HepG2 (cell line): ENCODE measurements around the gene PIK3C2B. TPM values are rescaled to one million over a fixed set of nuclear protein-coding genes. Genes with fewer than 3 reads are reported as not detected.

Source experiments
- CREB1 ChIP-seq, 2 experiments: fragments of 450-650 bp in 1 of 2; IDR thresholded peaks; 2 replicates each; pipeline ENCODE4 v1.6.1; 2016 to 2017; ENCODE audit warnings: control low read depth in 1 of 2, mild to moderate bottlenecking in 1 of 2, missing compliant biosample characterization in 1 of 2, missing genetic modification characterization in 1 of 2
- FLYWCH1 ChIP-seq: sonication (generic); formaldehyde crosslinking; IDR thresholded peaks from 2 replicates; pipeline ENCODE4 v1.8.1; 2023; ENCODE audit warnings: mild to moderate bottlenecking, missing genetic modification reagents
- FOXP1 ChIP-seq, 2 experiments: fragments of 450-650 bp in 1 of 2; IDR thresholded peaks; 2 replicates each; pipeline ENCODE4 v1.6.1; 2017 to 2018; ENCODE audit warnings: antibody characterized with exemption in 1 of 2
- KAT8 ChIP-seq: IDR thresholded peaks from 2 replicates; pipeline ENCODE4 v1.6.1; 2016; ENCODE audit warnings: missing genetic modification reagents, missing compliant biosample characterization
- KDM5A ChIP-seq: fragments of 200-600 bp; sonication (generic); IDR thresholded peaks from 2 replicates; pipeline ENCODE4 v1.7.0; 2018; ENCODE audit warnings: antibody characterized with exemption, mild to moderate bottlenecking, low read length, borderline replicate concordance
- KLF12 ChIP-seq: sonication (generic); formaldehyde crosslinking; IDR thresholded peaks from 2 replicates; pipeline ENCODE4 v1.4.0; 2020; ENCODE audit warnings: missing genetic modification reagents, borderline replicate concordance
- MBNL3 ChIP-seq: fragments of 250-450 bp; sonication (Bioruptor Pico); conservative IDR thresholded peaks from 2 replicates; pipeline ENCODE4 v1.8.0; 2022; ENCODE audit warnings: mild to moderate bottlenecking, inconsistent platforms
- MXI1 ChIP-seq: IDR thresholded peaks from 3 replicates; pipeline ENCODE4 v1.6.1; 2012; ENCODE audit warnings: low read depth, low read length, inconsistent platforms, borderline replicate concordance
- ONECUT2 ChIP-seq: sonication (generic); formaldehyde crosslinking; IDR thresholded peaks from 2 replicates; pipeline ENCODE4 v1.4.0; 2020; ENCODE audit warnings: missing genetic modification reagents
- PPARG ChIP-seq: conservative IDR thresholded peaks from 2 replicates; pipeline ENCODE4 v1.6.1; 2016; ENCODE audit warnings: missing biosample characterization, missing genetic modification reagents
- SAFB2 ChIP-seq: sonication (generic); formaldehyde crosslinking; IDR thresholded peaks from 2 replicates; pipeline ENCODE4 v1.5.1; 2020; ENCODE audit warnings: missing genetic modification reagents, low read depth, mild to moderate bottlenecking, borderline replicate concordance
- SATB2 ChIP-seq: sonication (generic); formaldehyde crosslinking; IDR thresholded peaks from 2 replicates; pipeline ENCODE4 v1.5.0; 2020; ENCODE audit warnings: missing genetic modification reagents
- TP53 ChIP-seq: sonication (generic); formaldehyde crosslinking; conservative IDR thresholded peaks from 2 replicates; pipeline ENCODE4 v1.4.0; 2020; ENCODE audit warnings: missing genetic modification reagents
- U2AF1 ChIP-seq: fragments of 200-400 bp; formaldehyde crosslinking; optimal IDR thresholded peaks from 2 replicates; pipeline ENCODE3; 2017; ENCODE audit warnings: mild to moderate bottlenecking, low read depth, low read length
- ZBTB21 ChIP-seq: sonication (generic); formaldehyde crosslinking; IDR thresholded peaks from 2 replicates; pipeline ENCODE4 v1.4.0; 2020; ENCODE audit warnings: missing genetic modification reagents
- ZNF10 ChIP-seq: sonication (generic); formaldehyde crosslinking; IDR thresholded peaks from 2 replicates; pipeline ENCODE4 v1.4.0; 2020; ENCODE audit warnings: mild to moderate bottlenecking, low read depth, missing genetic modification reagents, borderline replicate concordance
- ZNF143 ChIP-seq: sonication (generic); formaldehyde crosslinking; IDR thresholded peaks from 2 replicates; pipeline ENCODE4 v1.4.0; 2020; ENCODE audit warnings: missing genetic modification reagents
- ZNF331 ChIP-seq: sonication (generic); formaldehyde crosslinking; IDR thresholded peaks from 2 replicates; pipeline ENCODE4 v1.4.0; 2020; ENCODE audit warnings: missing genetic modification reagents
- ZNF549 ChIP-seq: sonication (generic); formaldehyde crosslinking; IDR thresholded peaks from 2 replicates; pipeline ENCODE4 v1.5.0; 2020; ENCODE audit warnings: missing genetic modification reagents
- ZNF660 ChIP-seq: sonication (generic); formaldehyde crosslinking; IDR thresholded peaks from 2 replicates; pipeline ENCODE4 v1.5.1; 2020; ENCODE audit warnings: mild to moderate bottlenecking, low read depth, missing genetic modification reagents, borderline replicate concordance
- ZNF841 ChIP-seq: sonication (generic); formaldehyde crosslinking; IDR thresholded peaks from 2 replicates; pipeline ENCODE4 v1.8.1; 2023; ENCODE audit warnings: missing genetic modification reagents, borderline replicate concordance
- ZSCAN9 ChIP-seq: IDR thresholded peaks from 2 replicates; pipeline ENCODE4 v1.6.1; 2016; ENCODE audit warnings: borderline replicate concordance
- polyA plus RNA-seq, 8 experiments: library from polyadenylated mRNA; depleted of rRNA in 3 of 8; stranded (reverse) in 7 of 8; unstranded in 1 of 8; fragments of >200 nt; fragmentation: Illumina TruSeq in 4 of 8; extraction: Trizol in 4 of 8; gene quantifications; 2 replicates each; pipeline versions ENCODE4 v1.2.1 to v1.2.3, GENCODE V29; 2011 to 2016; ENCODE audit warnings: low read depth in 4 of 8, missing spikeins in 1 of 8, mixed read lengths in 1 of 8; ENCODE audit not compliant: insufficient read depth in 1 of 8
- total RNA-seq, 5 experiments: library from RNA; depleted of rRNA; stranded (reverse); fragments of >200 nt; fragmentation: Illumina TruSeq; extraction: Trizol; gene quantifications; 2 replicates each; pipeline ENCODE4 v1.2.3, GENCODE V29; 2016; ENCODE audit warnings: low read depth in 1 of 5
- TF ChIP-seq, protein P1 (sequence below): sonication (generic); formaldehyde crosslinking; IDR thresholded peaks from 2 replicates; pipeline ENCODE4 v1.5.1; 2020; ENCODE audit warnings: missing genetic modification reagents, mild to moderate bottlenecking, borderline replicate concordance
- TF ChIP-seq, protein P2 (sequence below): IDR thresholded peaks from 2 replicates; pipeline ENCODE4 v1.6.1; 2016; ENCODE audit warnings: missing compliant biosample characterization, missing genetic modification reagents, borderline replicate concordance
- TF ChIP-seq, protein P3 (sequence below), 2 experiments: fragments of 450-650 bp in 1 of 2; sonication (generic) in 1 of 2; formaldehyde crosslinking; IDR thresholded peaks; 2 replicates each; pipeline versions ENCODE4 v1.5.0 to v1.8.0; 2020 to 2022; ENCODE audit warnings: mild to moderate bottlenecking in 1 of 2, missing genetic modification reagents in 1 of 2
- TF ChIP-seq, protein P4 (sequence below): sonication (generic); formaldehyde crosslinking; IDR thresholded peaks from 2 replicates; pipeline ENCODE4 v1.4.0; 2020; ENCODE audit warnings: mild to moderate bottlenecking, missing genetic modification reagents

Gene PIK3C2B
- total and polyA plus RNA-seq, 2 of the 13 experiments (the other 11 are each of a cell fraction or from before 2014, with no cell fraction given): 3.4 to 4.5 TPM

- TF ChIP-seq, protein P1, sequence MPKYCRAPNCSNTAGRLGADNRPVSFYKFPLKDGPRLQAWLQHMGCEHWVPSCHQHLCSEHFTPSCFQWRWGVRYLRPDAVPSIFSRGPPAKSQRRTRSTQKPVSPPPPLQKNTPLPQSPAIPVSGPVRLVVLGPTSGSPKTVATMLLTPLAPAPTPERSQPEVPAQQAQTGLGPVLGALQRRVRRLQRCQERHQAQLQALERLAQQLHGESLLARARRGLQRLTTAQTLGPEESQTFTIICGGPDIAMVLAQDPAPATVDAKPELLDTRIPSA (CRISPR knock-in tag): no peak
- TF ChIP-seq, protein P2, sequence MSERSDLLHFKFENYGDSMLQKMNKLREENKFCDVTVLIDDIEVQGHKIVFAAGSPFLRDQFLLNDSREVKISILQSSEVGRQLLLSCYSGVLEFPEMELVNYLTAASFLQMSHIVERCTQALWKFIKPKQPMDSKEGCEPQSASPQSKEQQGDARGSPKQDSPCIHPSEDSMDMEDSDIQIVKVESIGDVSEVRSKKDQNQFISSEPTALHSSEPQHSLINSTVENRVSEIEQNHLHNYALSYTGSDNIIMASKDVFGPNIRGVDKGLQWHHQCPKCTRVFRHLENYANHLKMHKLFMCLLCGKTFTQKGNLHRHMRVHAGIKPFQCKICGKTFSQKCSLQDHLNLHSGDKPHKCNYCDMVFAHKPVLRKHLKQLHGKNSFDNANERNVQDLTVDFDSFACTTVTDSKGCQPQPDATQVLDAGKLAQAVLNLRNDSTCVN (CRISPR knock-in tag): no peak
- TF ChIP-seq SATB2 (CRISPR knock-in tag) (peak; percentile 62; the same call in 1 of the 2 replicates), KLF12 (peak; percentile 39; the same call in 1 of the 2 replicates), ZBTB21 (CRISPR knock-in tag) (no peak), SAFB2 (CRISPR knock-in tag) (no peak), ZNF10 (CRISPR knock-in tag) (no peak), KAT8 (peak; percentile 11; the same call in 1 of the 2 replicates), ZNF143 (CRISPR knock-in tag) (no peak), ZNF549 (CRISPR knock-in tag) (no peak), CREB1 (IDR thresholded peaks at IDR 0.05) (no peak), CREB1 (CRISPR knock-in tag; IDR thresholded peaks at IDR 0.05) (no peak; the same call in 1 of the 2 replicates), PPARG (CRISPR knock-in tag) (0 out of 2 replicates have a peak, but pooled peaks have one; percentile 26), ZNF331 (no peak), ZNF660 (CRISPR knock-in tag) (no peak), TP53 (no peak), ONECUT2 (CRISPR knock-in tag) (0 out of 2 replicates have a peak, but pooled peaks have one; percentile 11), U2AF1 (no peak), KDM5A (peak; percentile 70; the same call in 1 of the 2 replicates), MBNL3 (CRISPR knock-in tag) (no peak), ZNF841 (no peak), FLYWCH1 (no peak), FOXP1 (IDR thresholded peaks at IDR 0.05) (no peak), FOXP1 (CRISPR knock-in tag; IDR thresholded peaks at IDR 0.05) (no peak), MXI1 (no peak), ZSCAN9 (peak; percentile 37; the same call in 1 of the 2 replicates)
- TF ChIP-seq, protein P3, sequence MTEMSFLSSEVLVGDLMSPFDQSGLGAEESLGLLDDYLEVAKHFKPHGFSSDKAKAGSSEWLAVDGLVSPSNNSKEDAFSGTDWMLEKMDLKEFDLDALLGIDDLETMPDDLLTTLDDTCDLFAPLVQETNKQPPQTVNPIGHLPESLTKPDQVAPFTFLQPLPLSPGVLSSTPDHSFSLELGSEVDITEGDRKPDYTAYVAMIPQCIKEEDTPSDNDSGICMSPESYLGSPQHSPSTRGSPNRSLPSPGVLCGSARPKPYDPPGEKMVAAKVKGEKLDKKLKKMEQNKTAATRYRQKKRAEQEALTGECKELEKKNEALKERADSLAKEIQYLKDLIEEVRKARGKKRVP (CRISPR knock-in tag; IDR thresholded peaks at IDR 0.05): no peak
- TF ChIP-seq, protein P4, sequence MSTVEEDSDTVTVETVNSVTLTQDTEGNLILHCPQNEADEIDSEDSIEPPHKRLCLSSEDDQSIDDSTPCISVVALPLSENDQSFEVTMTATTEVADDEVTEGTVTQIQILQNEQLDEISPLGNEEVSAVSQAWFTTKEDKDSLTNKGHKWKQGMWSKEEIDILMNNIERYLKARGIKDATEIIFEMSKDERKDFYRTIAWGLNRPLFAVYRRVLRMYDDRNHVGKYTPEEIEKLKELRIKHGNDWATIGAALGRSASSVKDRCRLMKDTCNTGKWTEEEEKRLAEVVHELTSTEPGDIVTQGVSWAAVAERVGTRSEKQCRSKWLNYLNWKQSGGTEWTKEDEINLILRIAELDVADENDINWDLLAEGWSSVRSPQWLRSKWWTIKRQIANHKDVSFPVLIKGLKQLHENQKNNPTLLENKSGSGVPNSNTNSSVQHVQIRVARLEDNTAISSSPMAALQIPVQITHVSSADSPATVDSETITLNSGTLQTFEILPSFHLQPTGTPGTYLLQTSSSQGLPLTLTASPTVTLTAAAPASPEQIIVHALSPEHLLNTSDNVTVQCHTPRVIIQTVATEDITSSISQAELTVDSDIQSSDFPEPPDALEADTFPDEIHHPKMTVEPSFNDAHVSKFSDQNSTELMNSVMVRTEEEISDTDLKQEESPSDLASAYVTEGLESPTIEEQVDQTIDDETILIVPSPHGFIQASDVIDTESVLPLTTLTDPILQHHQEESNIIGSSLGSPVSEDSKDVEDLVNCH (CRISPR knock-in tag): no peak
These were observed 11.8 kb upstream of the PIK3C2B start (continued) for GRCh38 chr1:204506201-204506968.
